Renal cortex interstitium (tissue), 3 donors: Measurements from ENCODE around the gene ASB14. TPM values are rescaled to one million over a fixed set of nuclear protein-coding genes. Genes with fewer than 3 reads are reported as not detected.

Experiments used
- polyA plus RNA-seq, 3 donors: library from polyadenylated mRNA; unstranded; fragments of 120-200 nt; gene quantifications; one replicate each; pipeline ENCODE4 v1.2.1, GENCODE V29; 2013; ENCODE audit not compliant: insufficient read length in 3 of 3

ASB14 gene
- polyA plus RNA-seq, 3 donors: 0.60 to 1.3 (median 0.68) TPM

Other genes starting within 250 kb of the ASB14 start
- gene SPATA12, start 232.0 kb downstream of the ASB14 start, polyA plus RNA-seq: under 1 TPM; 0.04 to 0.12 (median 0.12) TPM
- gene IL17RD, start 127.3 kb downstream of the ASB14 start, polyA plus RNA-seq: 10 to 100 TPM; 49.5 to 60.5 (median 58.4) TPM
- gene HESX1, start 92.7 kb downstream of the ASB14 start, polyA plus RNA-seq: 1 to 10 TPM; 3.6 to 4.7 (median 4.4) TPM
- gene APPL1, start 65.0 kb downstream of the ASB14 start, polyA plus RNA-seq: 10 to 100 TPM; 44.1 to 51.0 (median 44.6) TPM